Heart left ventricle (tissue), 16 donors: ENCODE data around the gene CD8B. TPM values are rescaled to one million over a fixed set of nuclear protein-coding genes. Genes with fewer than 3 reads are reported as not detected.
A peak's percentile ranks its signal among the peaks of the same experiment; 100 is the strongest.

Experiments used
- ATAC-seq, 4 donors: fragments of 200-7000 bp; cut with Tn5 transposase; one replicate each; pipeline ENCODE4 v1.9.1; 2020 to 2022; ENCODE audit warnings: moderate library complexity in 4 of 4, mild to moderate bottlenecking in 3 of 4, moderate number of reproducible peaks in 1 of 4
- DNase-seq, 5 donors: peaks; one replicate each; pipeline ENCODE4 v3.0.0-alpha.2; 2020
- H3K27ac ChIP-seq, 12 donors: fragments of 200-600 bp; sonication (generic) in 4 of 12; one replicate each; pipeline versions ENCODE4 v1.5.0 to v1.8.0; 2016 to 2022; ENCODE audit warnings: mild to moderate bottlenecking in 2 of 12
- H3K27me3 ChIP-seq, 9 donors: fragments of 200-600 bp; sonication (generic) in 2 of 9; one replicate each; pipeline versions ENCODE4 v1.5.1 to v1.8.0; 2016 to 2022; ENCODE audit warnings: mild to moderate bottlenecking in 3 of 9
- H3K36me3 ChIP-seq, 9 donors: fragments of 200-600 bp; sonication (generic) in 2 of 9; one replicate each; pipeline versions ENCODE4 v1.5.0 to v1.8.0; 2018 to 2022; ENCODE audit warnings: mild to moderate bottlenecking in 2 of 9
- H3K4me1 ChIP-seq, 12 donors: fragments of 200-600 bp; sonication (generic) in 4 of 12; one replicate each; pipeline versions ENCODE4 v1.5.0 to v1.8.0; 2016 to 2022; ENCODE audit warnings: mild to moderate bottlenecking in 3 of 12
- H3K4me3 ChIP-seq, 12 donors: fragments of 200-600 bp; sonication (generic) in 4 of 12; one replicate each; pipeline versions ENCODE4 v1.5.0 to v1.8.0; 2017 to 2022; ENCODE audit warnings: mild to moderate bottlenecking in 9 of 12, moderate library complexity in 4 of 12
- H3K9me3 ChIP-seq, 12 donors: fragments of 200-600 bp; sonication (generic) in 4 of 12; one replicate each; pipeline versions ENCODE4 v1.5.0 to v1.8.0; 2016 to 2022; ENCODE audit warnings: mild to moderate bottlenecking in 1 of 12
- CTCF ChIP-seq, 12 donors: fragments of 200-600 bp; sonication (generic) in 4 of 12; IDR thresholded peaks; one replicate each; pipeline versions ENCODE4 v1.5.0 to v1.8.0; 2018 to 2022; ENCODE audit warnings: antibody characterized with exemption in 12 of 12, mild to moderate bottlenecking in 5 of 12
- POLR2A ChIP-seq, 2 donors: fragments of 450-650 bp; IDR thresholded peaks; one replicate each; pipeline ENCODE4 v1.6.1; 2017; ENCODE audit warnings: antibody characterized with exemption in 2 of 2, mild to moderate bottlenecking in 2 of 2, moderate library complexity in 2 of 2
- WGBS, 4 donors: extraction: QIAGEN DNeasy Blood & Tissue Kit in 2 of 4; methylation state at CpG; one replicate each; pipeline versions ENCODE4 v1.1.5 to v1.1.7; 2013 to 2018; 5-methylcytosine and 5-hydroxymethylcytosine counted together
- intact Hi-C, 10 donors: fragments of 100-400 bp; cut with DNase I; formaldehyde crosslinking; loops; one replicate each; pipeline versions ENCODE4 v1.11.1 to v1.14.2; 2022
- polyA plus RNA-seq, 2 donors: library from polyadenylated mRNA; stranded (reverse); fragments of 200-250 nt; gene quantifications; one replicate each; pipeline ENCODE4 v1.2.3, GENCODE V29; 2013
- total RNA-seq, 9 donors: library from RNA; depleted of rRNA in 2 of 9; stranded (reverse); fragments of >200 nt in 2 of 9; fragmentation: NEBNext Ultra II Directional in 3 of 9; extraction: Animal tissue kit (Norgen Biotek cat#: 25700) in 3 of 9; gene quantifications; one replicate each; pipeline versions ENCODE4 v1.1.0 to v1.2.4, GENCODE V29; 2016 to 2023
- donor health status: ischemic (EF 13 %, LVEDD 7.1; RV severe dilation, severe dysfunction).
- donor health status: healthy with polysubstance abuse.
- donor health status: DM: no; HTN: yes; CAD: no.
- donor health status: DM: no; HTN: no; CAD: no.
- donor health status: ischemic (EF 25% LVEDD 6.9; RV normal size, moderate dysfunction).
- donor health status: ischemic (EF 25% LVEDD 5.7; RV mildly dilated, moderate dysfunction).
- donor health status: healthy.
- donor health status: DM: yes; HTN: yes; CAD: no.
- donor health status: ischemic (EF 35%, LVEDD 5.7; RV mildly dilated, moderate dysfunction).
- donor health status: nonischemic (EF 11% LVEDD 7.7; RV severe dilation, severe dysfunction).
- donor health status: DM: yes; HTN: yes; CAD: no.
- donor health status: PGD.
- donor health status: ischemic (EF 29% LVEDD 5.4; RV normal size, mild dysfunction).
- donor health status: nonischemic (EF 23%, LVEDD 6.1; RV moderate dilation, normal function).

The CD8B gene
- total and polyA plus RNA-seq, 11 donors: 0.21 to 4.0 (median 1.0) TPM; not detected in 7

- peaks cover 0 to 81% (median 77%) of the 10 kb centered on the region in 9 donors for H3K36me3 ChIP-seq
- ATAC-seq (peak; percentile 37 to 71 (median 61)), DNase-seq (no peak)
- no peak overlapping the region for H3K27ac ChIP-seq
- TF ChIP-seq CTCF (IDR thresholded peaks at IDR 0.05) (no peak), POLR2A (IDR thresholded peaks at IDR 0.05) (no peak)
- intact Hi-C loops: no loop called here
- H3K4me1 ChIP-seq: peaks cover 0 to 38% (median 13%) of the 10 kb centered on the region in 12 donors
- no peaks in the 10 kb centered on the region for H3K9me3 ChIP-seq
- H3K27me3 ChIP-seq: no peaks in the 10 kb centered on the region
- no peak overlapping the region for H3K4me3 ChIP-seq
- WGBS, 4 donors: 52 to 68% (median 57%) methylated on average over 5 of the region's 5 CpGs
Measured at GRCh38 chr2:86768189-86768949, 93.3 kb downstream of the CD8B start.

Other genes starting within 250 kb of the CD8B start
- 10 to 100 TPM; 37.9 to 75.4 (median 55.3) TPM for gene RNF103, start 238.0 kb downstream of the CD8B start, total RNA-seq
- gene RNF103, start 238.0 kb downstream of the CD8B start, polyA plus RNA-seq: 10 to 100 TPM; 28.8 to 50.2 TPM
- 100 to 1,000 TPM in 4 of 9 donors, 10 to 100 TPM in 5; 56.2 to 148 (median 91.7) TPM for gene RMND5A, start 141.6 kb downstream of the CD8B start, total RNA-seq
- 10 to 100 TPM; 29.9 to 62.6 TPM for gene RMND5A, start 141.6 kb downstream of the CD8B start, polyA plus RNA-seq
- 10 to 100 TPM in 1 of 9 donors, 1 to 10 TPM in 1, under 1 TPM in 6, not detected in 1; 0.24 to 11.1 (median 0.43) TPM for gene CD8A, start 71.0 kb downstream of the CD8B start, total RNA-seq
- gene CD8A, start 71.0 kb downstream of the CD8B start, polyA plus RNA-seq: under 1 TPM; 0.33 to 0.65 TPM
- 1 to 10 TPM in 3 of 9 donors, under 1 TPM in 6; 0.16 to 1.5 (median 0.37) TPM for gene RGPD1, start 80.2 kb upstream of the CD8B start, total RNA-seq
- gene RGPD1, start 80.2 kb upstream of the CD8B start, polyA plus RNA-seq: under 1 TPM in 1 of 2 donors, not detected in 1; 0.51 TPM
- 1 to 10 TPM in 8 of 9 donors, under 1 TPM in 1; 0.60 to 3.3 (median 1.7) TPM for gene PLGLB1, start 160.0 kb upstream of the CD8B start, total RNA-seq
- gene PLGLB1, start 160.0 kb upstream of the CD8B start, polyA plus RNA-seq: 1 to 10 TPM in 1 of 2 donors, under 1 TPM in 1; 0.42 to 2.2 TPM